CD14-positive monocyte (primary cell): ENCODE measurements around the gene SNX4. TPM values are rescaled to one million over a fixed set of nuclear protein-coding genes. Genes with fewer than 3 reads are reported as not detected.

Experiments used
- DNase-seq, 3 donors: peaks; one replicate each; pipeline ENCODE4 v3.0.0-alpha.2; 2011 to 2022
- H2AFZ ChIP-seq: 2 replicates; pipeline ENCODE4 v1.6.0; 2012; ENCODE audit warnings: mild to moderate bottlenecking, low read depth, low read length, inconsistent platforms; ENCODE audit not compliant: insufficient read depth, poor library complexity, severe bottlenecking
- H3K27ac ChIP-seq, 2 donors: 1 replicate in 1 of 2; 2 replicates in 1 of 2; pipeline ENCODE4 v1.5.1; 2012 to 2013; ENCODE audit warnings: low read length in 2 of 2, control low read depth in 1 of 2, inconsistent platforms in 1 of 2, low read depth in 1 of 2, mild to moderate bottlenecking in 1 of 2
- H3K27me3 ChIP-seq, 2 donors: one replicate each; pipeline versions ENCODE4 v1.6.0 to v1.6.1; 2011 to 2013; ENCODE audit warnings: low read length in 2 of 2; ENCODE audit not compliant: control insufficient read depth in 2 of 2, insufficient read depth in 2 of 2
- H3K36me3 ChIP-seq, 2 donors: replicated peaks in 1 of 2; 1 replicate in 1 of 2; 2 replicates in 1 of 2; pipeline versions ENCODE4 v1.5.1 to v1.6.1; 2012 to 2013; ENCODE audit warnings: low read length in 2 of 2, control low read depth in 1 of 2, inconsistent platforms in 1 of 2, mild to moderate bottlenecking in 1 of 2; ENCODE audit not compliant: insufficient read depth in 2 of 2, control insufficient read depth in 1 of 2
- H3K4me1 ChIP-seq, 2 donors: 1 replicate in 1 of 2; 2 replicates in 1 of 2; pipeline versions ENCODE4 v1.5.1 to v1.6.1; 2012 to 2013; ENCODE audit warnings: low read length in 2 of 2, control low read depth in 1 of 2, inconsistent platforms in 1 of 2, mild to moderate bottlenecking in 1 of 2, moderate library complexity in 1 of 2; ENCODE audit not compliant: insufficient read depth in 2 of 2, control insufficient read depth in 1 of 2
- H3K4me2 ChIP-seq: replicated peaks from 2 replicates; pipeline ENCODE3; 2012; ENCODE audit warnings: low read length, moderate library complexity, mild to moderate bottlenecking; ENCODE audit not compliant: poor library complexity, severe bottlenecking; ENCODE audit errors: extremely low read depth
- H3K4me3 ChIP-seq, 3 experiments: fragments of 200-600 bp in 1 of 3; sonication (generic) in 1 of 3; replicated peaks in 1 of 3; 1 replicate in 2 of 3; 2 replicates in 1 of 3; pipeline ENCODE4 v1.5.1; 2011 to 2013; ENCODE audit warnings: low read length in 3 of 3, mild to moderate bottlenecking in 3 of 3, control low read depth in 2 of 3, low read depth in 2 of 3, inconsistent platforms in 1 of 3, moderate library complexity in 1 of 3
- H3K79me2 ChIP-seq: 2 replicates; pipeline ENCODE4 v1.6.0; 2012; ENCODE audit warnings: mild to moderate bottlenecking, control low read depth, inconsistent platforms, low read length, moderate library complexity; ENCODE audit not compliant: insufficient read depth
- H3K9ac ChIP-seq: 2 replicates; pipeline ENCODE4 v1.6.0; 2017; ENCODE audit warnings: low read length, mild to moderate bottlenecking; ENCODE audit not compliant: insufficient read depth, poor library complexity, severe bottlenecking
- H3K9me3 ChIP-seq, 2 donors: replicated peaks in 1 of 2; 1 replicate in 1 of 2; 2 replicates in 1 of 2; pipeline versions ENCODE4 v1.5.1 to v1.6.1; 2012 to 2013; ENCODE audit warnings: low read length in 2 of 2, control low read depth in 1 of 2; ENCODE audit not compliant: control insufficient read depth in 1 of 2, insufficient read depth in 1 of 2
- H4K20me1 ChIP-seq: 2 replicates; pipeline ENCODE4 v1.6.0; 2012; ENCODE audit warnings: mild to moderate bottlenecking, low read length, control low read depth, moderate library complexity; ENCODE audit not compliant: insufficient read depth
- H3K27ac Mint-ChIP-seq, 7 donors: one replicate each; pipeline ENCODE4 v1.8.0; 2020; ENCODE audit warnings: mild to moderate bottlenecking in 7 of 7, mixed read lengths in 7 of 7, moderate library complexity in 6 of 7, inconsistent platforms in 2 of 7
- H3K27me3 Mint-ChIP-seq, 3 donors: one replicate each; pipeline ENCODE4 v1.8.0; 2021 to 2022; ENCODE audit warnings: low read depth in 3 of 3, mild to moderate bottlenecking in 3 of 3, mixed read lengths in 3 of 3, moderate library complexity in 3 of 3, inconsistent platforms in 1 of 3
- H3K36me3 Mint-ChIP-seq, 2 donors: one replicate each; pipeline ENCODE4 v1.8.0; 2020; ENCODE audit warnings: mixed read lengths in 2 of 2, inconsistent platforms in 1 of 2, mild to moderate bottlenecking in 1 of 2
- H3K4me1 Mint-ChIP-seq: one replicate; pipeline ENCODE4 v1.8.0; 2020; ENCODE audit warnings: mild to moderate bottlenecking, mixed read lengths
- H3K4me3 Mint-ChIP-seq, 2 donors: one replicate each; pipeline ENCODE4 v1.8.0; 2020; ENCODE audit warnings: mild to moderate bottlenecking in 2 of 2, mixed read lengths in 2 of 2, moderate library complexity in 1 of 2
- H3K9me3 Mint-ChIP-seq, 7 donors: one replicate each; pipeline ENCODE4 v1.8.0; 2020 to 2022; ENCODE audit warnings: mixed read lengths in 7 of 7, mild to moderate bottlenecking in 6 of 7, moderate library complexity in 6 of 7, inconsistent platforms in 2 of 7
- CTCF ChIP-seq: fragments of 200-600 bp; IDR thresholded peaks from one replicate; pipeline ENCODE4 v1.8.0; 2022; ENCODE audit warnings: antibody characterized with exemption, mild to moderate bottlenecking
- WGBS: methylation state at CpG from one replicate; pipeline ENCODE4 v1.1.5; 2013; ENCODE audit warnings: missing lambda C conversion rate; ENCODE audit not compliant: insufficient coverage; 5-methylcytosine and 5-hydroxymethylcytosine counted together
- intact Hi-C, 2 donors: fragments of 100-400 bp; cut with micrococcal nuclease; formaldehyde crosslinking; loops; one replicate each; pipeline versions ENCODE4 v1.15.0 to v1.15.1; 2023
- polyA plus RNA-seq, 3 donors: library from polyadenylated mRNA; depleted of rRNA in 1 of 3; unstranded in 2 of 3; stranded (reverse) in 1 of 3; fragments of 300-500 nt in 2 of 3; fragments of >200 nt in 1 of 3; fragmentation: Illumina TruSeq in 2 of 3; gene quantifications; 1 replicate in 2 of 3; 2 replicates in 1 of 3; pipeline ENCODE4 v1.2.3, GENCODE V29; 2012 to 2021

SNX4 gene
- polyA plus RNA-seq, 3 donors: 6.8 to 51.5 (median 40.8) TPM

GRCh38 chr3:125515421-125515820 is 4.6 kb downstream of the SNX4 start:
- H3K27me3 Mint-ChIP-seq: no peaks in the 10 kb centered on the region
- no peak for TF ChIP-seq CTCF
- H3K9ac ChIP-seq: no peak overlapping the region

DNA sequence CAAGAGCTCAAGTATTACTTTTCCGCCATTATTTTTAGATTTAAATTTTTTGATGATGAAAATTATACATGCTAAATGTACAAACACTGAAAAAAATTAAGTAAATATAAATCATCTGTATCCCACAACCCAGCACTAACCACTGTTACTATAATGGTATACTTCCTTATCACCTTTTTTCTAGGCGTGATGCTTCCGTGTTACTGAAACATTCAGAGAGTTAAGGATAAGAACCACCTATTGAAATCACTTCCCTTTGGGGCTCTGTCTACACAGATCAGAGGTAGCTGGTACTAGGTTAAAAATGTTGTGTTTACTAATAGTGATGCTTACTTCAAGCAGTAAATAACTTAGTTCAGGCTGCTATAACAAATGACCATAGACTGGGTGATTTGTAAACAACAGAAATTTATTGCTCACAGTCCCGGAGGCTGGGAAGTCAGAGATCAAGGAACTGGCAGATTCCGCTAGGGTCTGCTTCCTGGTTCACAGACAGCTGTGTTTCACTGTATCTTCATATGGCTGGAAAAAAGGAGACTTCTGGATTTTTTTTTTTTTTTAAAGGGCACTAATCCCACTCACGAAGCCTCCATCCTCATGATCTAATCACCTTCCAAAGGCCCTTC is 6.4 kb downstream of the SNX4 start:
- TF ChIP-seq CTCF: no peak
- peaks cover 94% of the 10 kb centered on the region for H3K79me2 ChIP-seq
- H3K36me3 Mint-ChIP-seq: peaks cover 32 to 59% of the 10 kb centered on the region in 2 donors
- no peak overlapping the region for H3K4me3 Mint-ChIP-seq
- H2AFZ ChIP-seq: no peak overlapping the region
- H3K9ac ChIP-seq: no peak overlapping the region
- H3K36me3 ChIP-seq: peaks cover 19 to 66% of the 10 kb centered on the region in 2 donors
- H3K4me1 ChIP-seq: peaks cover 0 to 7% of the 10 kb centered on the region in 2 donors
- peak overlapping the region in 1 of 2 donors; percentile 31 for H3K27ac ChIP-seq
- no peak overlapping the region for H3K4me3 ChIP-seq
- no peak for DNase-seq
- peaks cover 3 to 7% of the 10 kb centered on the region in 2 donors for H3K9me3 ChIP-seq
- intact Hi-C loops: no loop called here
- no peaks in the 10 kb centered on the region for H3K27me3 ChIP-seq
- no peaks in the 10 kb centered on the region for H3K27me3 Mint-ChIP-seq
- peaks cover 18% of the 10 kb centered on the region for H3K4me1 Mint-ChIP-seq
- 50% methylated on average over 1 of the region's 6 CpGs for WGBS
- peaks cover 28% of the 10 kb centered on the region for H4K20me1 ChIP-seq
- peak overlapping the region in 2 of 7 donors; percentile 20 to 43 for H3K27ac Mint-ChIP-seq
- peaks cover 2 to 6% (median 5%) of the 10 kb centered on the region in 7 donors for H3K9me3 Mint-ChIP-seq
- no peak overlapping the region for H3K4me2 ChIP-seq

More at GRCh38 chr3:125515421-125515820, 4.6 kb downstream of the SNX4 start:
- H3K27ac ChIP-seq: no peak overlapping the region
- peaks cover 90% of the 10 kb centered on the region for H3K79me2 ChIP-seq
- peaks cover 27% of the 10 kb centered on the region for H3K4me1 Mint-ChIP-seq
- peaks cover 9 to 20% of the 10 kb centered on the region in 2 donors for H3K4me1 ChIP-seq
- H4K20me1 ChIP-seq: peaks cover 28% of the 10 kb centered on the region
- peaks cover 26 to 43% of the 10 kb centered on the region in 2 donors for H3K36me3 Mint-ChIP-seq
- no peak overlapping the region for H3K4me3 ChIP-seq
- H3K27me3 ChIP-seq: no peaks in the 10 kb centered on the region
- intact Hi-C loops: no loop called here
- no peak for DNase-seq
- H3K9me3 ChIP-seq: no peaks in the 10 kb centered on the region
- peaks cover 17 to 52% of the 10 kb centered on the region in 2 donors for H3K36me3 ChIP-seq
- no peak overlapping the region for H3K4me2 ChIP-seq
- H3K9me3 Mint-ChIP-seq: no peaks in the 10 kb centered on the region
- H3K4me3 Mint-ChIP-seq: no peak overlapping the region
- no peak overlapping the region for H2AFZ ChIP-seq
- H3K27ac Mint-ChIP-seq: peak overlapping the region in 3 of 7 donors; percentile 5 to 55 (median 33)
